Stimulated activated CD8-positive, alpha-beta memory T cell treated with anti-CD3 and anti-CD28 coated beads, Interleukin-7, amount 100 ng/mL, for 4 hours (primary cell): Measurements from ENCODE around the gene GPA33.

ENCODE experiments used
- DNase-seq, 2 donors: peaks; one replicate each; pipeline ENCODE4 v3.0.0-alpha.2; 2020; ENCODE audit warnings: low read depth in 2 of 2

GPA33 gene

DNA sequence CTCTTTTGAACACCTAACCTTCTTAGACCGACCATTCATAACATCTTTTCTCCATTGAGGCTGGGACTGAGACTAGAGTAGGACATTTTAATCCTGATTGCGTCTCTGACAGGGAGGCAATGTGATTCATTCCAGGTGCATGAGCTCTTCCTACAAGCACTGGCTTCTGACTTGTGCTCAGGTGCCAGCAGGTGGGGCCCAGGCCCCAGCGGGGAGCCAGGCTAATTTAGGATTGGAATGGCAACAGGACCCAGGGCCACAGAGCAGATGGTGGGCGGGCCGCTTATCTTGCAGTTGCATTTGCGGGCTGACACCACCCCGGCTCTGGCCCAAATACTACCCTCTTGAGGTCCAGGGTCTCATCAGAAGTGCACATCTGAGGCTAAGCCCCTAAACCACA, 4.1 kb downstream of the GPA33 start:
- DNase-seq = no peak

DNA sequence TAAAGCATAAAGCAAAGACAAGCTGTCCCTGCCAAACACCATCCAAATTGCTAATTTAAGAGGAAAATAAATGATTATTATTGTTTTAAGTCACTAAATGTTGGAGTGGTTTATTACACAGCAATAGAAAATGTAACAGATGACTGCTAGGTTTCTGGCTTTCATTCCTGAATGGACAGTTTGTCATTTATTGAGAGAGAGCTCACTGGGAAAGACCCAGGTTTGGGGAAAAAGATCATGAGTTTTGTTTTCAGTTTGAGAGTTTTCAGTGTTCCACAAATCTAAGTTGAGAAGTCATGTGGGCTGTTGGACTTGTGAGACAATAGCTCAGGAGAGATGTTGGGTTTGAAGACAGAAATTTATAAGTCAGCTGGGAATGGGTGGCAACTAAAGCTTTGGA, 5.4 kb downstream of the GPA33 start:
- DNase-seq = no peak

DNA sequence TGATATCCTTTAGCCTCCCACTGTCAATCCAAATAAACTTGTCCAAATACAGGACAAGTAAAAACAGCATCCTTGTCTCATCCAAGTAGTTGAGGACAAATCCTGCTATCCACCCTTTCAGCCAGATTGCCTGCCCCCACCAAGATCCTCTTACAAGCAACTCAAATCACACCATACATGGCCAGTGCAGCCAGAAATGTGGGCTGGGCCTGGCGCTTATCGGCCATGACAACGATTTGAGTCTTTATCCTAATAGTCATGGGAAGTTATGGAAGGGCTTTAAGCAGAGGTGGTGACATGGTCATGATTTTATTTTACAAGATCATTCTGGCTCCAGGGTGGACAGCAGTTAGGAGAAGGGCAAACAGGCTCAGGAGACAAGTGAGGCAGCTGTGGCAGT, 6.3 kb downstream of the GPA33 start:
- DNase-seq = no peak

DNA sequence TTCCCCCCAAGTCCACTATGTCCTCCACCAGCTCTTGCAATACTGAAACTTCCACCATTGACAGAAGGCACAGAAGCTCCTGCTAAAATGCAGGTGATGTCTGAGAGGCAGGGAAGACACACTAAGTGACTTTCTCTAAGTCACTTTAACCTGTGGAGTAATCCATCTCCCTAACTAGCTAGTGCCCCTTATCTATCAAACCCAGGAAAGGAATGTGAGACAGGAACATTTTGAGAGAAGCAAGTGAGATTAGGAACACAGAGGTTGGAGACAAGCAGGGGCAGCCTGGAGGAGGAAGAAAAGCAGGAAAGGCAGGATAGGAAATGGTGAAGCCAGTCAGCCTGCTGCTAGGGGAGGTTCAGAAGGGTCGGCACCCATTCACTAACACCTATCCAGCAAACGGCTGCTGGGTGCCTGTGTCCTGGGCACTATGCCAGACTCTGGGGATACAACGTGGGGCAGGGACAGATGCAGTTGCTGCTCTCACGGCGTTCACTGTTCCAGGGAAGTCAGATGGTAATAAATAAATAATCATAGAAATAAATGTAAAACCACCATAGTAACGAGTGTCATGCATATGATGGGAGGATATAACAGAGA, 7.0 kb downstream of the GPA33 start:
- no peak for DNase-seq

DNA sequence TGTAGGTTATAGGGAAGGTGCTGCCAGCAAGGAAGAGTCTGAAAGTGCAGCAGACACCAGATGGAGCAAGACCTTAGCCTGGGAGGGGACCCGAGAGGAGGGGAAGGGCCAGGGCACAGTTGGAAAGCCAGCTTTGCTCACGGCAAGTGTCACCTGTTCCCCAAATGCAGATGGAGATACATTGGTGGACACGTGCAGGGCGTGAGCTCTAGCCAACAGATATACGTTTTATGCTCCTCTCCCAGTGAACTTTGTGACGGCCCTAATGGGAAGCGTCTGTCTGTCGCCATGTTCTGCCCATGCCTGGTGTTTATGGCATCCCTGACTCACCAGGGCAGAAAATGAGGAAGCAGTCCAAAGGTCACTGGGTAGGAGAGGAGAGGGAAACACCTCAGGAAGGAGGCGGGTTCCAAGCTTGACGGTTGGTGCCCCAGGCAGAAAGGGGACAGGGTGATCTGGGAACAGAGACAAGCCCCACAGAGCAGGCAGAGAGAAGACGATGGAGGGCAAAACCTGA, 7.6 kb downstream of the GPA33 start:
- no peak for DNase-seq

DNA sequence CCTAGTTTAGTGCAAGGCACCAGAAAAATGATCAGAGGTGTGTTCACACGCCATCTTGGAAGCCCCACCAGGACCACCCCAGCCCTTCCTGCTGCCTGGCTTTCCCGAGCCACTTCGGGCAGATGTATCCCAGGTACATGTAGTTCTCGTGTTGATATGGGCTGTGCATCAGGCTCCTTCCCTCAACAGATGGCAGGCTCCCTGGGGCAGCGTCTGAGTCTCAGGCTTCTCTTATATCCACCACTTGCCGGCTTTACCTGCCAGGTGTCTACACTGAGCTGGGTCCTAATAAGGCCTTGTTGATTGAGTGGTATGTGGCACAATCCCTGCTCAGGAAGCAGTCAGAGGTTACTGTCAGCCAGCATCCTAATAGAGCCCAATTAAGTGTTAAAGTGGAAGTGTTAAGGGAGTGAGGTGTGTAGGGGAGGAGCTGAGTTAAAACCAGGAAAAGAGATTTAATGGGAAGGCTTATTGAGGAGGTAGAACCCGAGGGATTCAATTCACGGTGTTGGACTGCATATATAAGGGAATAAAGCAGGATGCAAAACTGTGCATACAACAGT, 8.5 kb downstream of the GPA33 start:
- DNase-seq = no peak

DNA sequence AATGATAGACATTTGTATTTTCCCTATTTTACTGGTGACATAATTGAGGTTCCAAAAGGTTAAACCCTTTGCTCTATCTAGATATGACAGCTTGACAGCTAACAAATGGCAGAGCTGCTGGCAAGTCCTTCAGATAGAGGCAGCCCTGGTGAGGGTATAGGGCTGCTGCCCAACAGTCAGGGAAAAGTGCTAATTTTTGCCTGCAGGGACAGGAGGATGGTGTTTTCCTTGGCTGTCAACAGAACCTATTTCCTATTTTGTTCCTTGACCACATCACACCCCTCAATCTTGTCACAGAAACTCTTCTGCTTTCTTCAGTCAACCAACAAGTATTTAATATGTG, 12.3 kb downstream of the GPA33 start:
- no peak for DNase-seq

DNA sequence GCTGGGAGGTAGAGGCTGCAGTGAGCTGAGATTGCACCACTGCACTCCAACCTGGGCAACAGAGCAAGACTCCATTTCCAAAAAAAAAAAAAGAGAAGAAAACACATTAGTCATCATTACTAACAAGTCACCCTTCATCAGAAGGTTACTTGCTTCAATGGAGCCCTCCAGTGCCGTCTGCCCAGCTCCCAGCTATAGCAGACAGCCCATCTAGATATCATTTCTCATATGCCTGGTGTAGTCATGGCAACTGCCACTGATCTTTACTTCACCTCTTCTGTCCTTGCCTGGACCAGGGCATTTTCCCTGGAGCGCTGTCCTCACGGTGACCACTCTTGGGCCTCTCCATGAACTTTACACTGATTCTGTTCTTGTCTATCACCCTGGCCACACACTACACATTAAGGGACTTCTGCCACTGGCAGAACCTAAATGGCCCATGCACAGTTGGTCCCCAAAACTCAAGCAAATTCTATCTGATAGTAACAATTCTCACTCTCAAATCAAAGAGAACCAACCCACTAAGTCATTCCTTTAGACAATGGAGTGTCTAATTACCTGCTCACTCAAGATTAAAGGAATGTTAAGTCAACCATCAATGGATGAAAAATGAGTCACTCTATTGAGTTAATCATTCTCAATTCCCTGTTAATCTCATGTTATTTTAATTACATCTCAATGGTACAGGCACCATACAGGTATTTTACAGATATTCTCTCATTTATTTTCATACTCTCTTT, 12.9 kb downstream of the GPA33 start:
- DNase-seq = no peak

DNA sequence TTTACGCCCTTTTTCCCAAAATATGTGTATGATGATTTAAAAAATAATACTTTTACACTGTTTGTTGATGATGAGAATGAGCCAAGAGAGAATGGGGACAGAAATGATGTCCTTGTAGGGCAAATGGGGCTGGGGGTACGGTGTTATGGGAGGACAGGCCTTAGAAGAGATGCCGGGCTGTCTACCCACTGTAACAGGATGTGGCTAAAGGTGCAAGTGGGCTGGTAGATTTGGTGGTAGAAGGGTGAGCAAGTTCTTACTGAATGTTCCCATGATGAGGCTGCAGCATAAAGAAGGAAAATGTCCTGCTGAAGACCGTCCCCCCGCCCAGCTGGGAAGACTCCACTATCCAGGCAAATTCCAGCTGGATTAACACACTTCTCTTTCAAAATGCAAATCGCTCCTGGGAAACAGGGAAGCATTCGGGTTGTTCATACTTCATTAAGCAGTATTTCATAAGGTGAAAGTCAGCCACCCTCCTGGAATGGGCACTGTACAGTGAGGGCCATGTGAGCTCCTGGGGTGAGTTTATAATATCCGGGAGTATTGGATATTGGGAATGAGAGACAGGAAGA, 14.0 kb downstream of the GPA33 start:
- no peak for DNase-seq

DNA sequence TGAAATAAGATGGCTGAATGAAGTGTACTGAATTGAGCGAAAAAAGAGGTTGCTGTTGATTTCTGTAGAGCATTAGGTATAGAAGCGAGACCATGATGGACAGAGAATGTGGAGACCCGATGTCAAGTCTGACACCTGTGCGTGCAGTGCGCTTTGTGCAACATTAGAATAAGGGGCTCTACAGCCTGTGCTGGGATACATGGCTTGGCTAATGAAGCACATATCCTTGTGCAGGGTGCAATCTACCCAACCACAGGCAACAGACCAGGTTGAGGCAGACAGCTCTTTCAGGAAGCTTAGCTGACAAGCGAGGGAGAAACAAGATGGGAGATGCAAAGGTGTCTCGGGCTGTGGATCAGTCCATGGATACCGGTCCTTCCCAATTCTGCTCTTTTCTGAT, 18.9 kb downstream of the GPA33 start:
- no peak for DNase-seq

DNA sequence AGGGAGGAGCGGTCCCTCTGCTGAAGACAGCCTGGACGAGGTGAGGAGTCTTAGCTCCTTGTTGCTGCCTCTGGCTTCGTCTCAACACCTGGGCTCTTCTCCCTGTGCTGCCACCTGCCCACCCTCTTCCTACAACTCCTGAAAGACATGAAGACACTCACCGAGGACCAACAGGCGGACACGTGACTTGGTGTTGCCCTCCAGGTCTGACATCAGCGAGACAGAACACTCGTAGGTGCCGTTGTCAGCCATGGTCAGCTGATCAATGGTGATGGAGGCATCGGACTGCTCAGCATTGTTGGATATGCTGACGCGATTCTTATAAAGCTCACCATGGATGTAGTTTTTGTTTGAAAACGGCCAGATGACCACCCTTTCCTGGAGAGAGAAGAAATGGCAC, 21.4 kb downstream of the GPA33 start:
- DNase-seq = no peak

DNA sequence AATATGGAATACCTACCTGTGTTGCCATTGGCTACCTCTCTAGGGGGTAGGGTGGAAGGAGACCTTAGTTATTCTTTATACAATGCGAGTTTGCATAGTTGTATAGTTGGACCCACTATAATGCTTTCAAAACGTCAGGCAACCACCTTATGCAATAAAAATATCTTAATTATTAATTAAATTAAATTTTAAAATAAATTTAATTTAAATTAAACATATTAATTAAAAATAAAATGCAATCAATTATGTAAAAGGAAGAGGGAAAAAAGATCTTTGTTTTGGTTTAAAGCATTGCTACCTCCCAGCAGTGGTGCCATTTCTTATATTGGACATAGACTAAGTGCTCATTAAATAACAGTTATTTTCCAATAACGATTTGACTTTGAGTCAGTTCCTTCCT, 22.3 kb downstream of the GPA33 start:
- DNase-seq = no peak

DNA sequence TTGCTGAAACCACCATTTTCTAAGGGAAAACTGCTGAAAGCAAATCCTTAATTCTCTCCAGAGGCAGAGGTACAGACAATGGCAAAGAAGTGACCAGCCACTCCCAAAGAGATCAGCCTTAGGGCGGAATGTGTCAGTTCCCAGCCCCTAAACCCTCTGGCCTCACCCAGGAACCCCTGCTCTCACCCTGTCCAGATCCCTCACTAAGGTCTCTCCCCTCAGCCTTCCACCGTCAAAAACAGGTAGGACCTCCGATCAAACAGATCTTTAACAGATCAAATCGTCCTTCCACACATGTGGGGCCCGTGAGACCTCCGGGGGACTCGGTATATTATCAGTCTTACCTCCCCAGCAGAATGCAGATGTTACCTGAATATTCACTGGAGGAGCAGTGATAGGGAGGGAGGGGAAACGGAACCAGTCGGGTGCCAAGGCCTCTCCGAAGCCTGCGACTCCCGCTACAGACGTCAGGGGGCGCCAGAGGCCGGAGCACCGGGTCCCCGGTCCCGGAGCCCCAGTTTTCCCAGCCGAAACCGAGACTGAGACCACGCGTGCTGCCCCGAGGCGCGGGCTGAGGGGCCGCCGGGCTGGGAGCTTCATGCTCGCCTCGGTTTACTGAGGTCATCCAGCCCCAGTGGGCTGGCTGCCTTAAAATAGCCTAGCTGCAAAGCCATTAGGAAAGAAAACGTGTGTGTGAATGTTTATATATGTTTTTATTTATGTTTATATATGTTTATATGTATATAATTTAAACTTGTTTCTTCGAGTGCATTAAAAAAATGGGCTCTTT, 23.6 kb downstream of the GPA33 start:
- DNase-seq = peak; percentile 53 to 64

DNA sequence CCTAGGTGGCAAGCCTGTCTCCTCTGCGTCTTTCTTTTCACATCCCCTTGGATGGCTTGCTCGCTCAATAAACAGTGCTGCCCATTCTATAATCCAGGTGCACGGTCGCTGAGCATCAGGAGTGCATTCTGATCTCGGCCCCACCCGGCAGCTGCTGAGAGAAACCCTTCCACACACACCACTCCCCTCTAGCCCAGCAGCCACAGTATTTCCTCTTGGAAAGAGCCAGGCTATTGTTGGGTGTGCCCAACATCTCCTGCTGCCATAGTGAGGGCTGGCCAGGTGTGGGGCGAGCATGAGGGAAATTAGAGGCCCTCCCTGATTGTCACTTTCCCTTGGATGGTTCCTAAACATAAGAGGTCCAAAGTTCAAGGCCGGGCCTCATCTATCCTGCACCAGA, 24.7 kb downstream of the GPA33 start:
- no peak for DNase-seq

DNA sequence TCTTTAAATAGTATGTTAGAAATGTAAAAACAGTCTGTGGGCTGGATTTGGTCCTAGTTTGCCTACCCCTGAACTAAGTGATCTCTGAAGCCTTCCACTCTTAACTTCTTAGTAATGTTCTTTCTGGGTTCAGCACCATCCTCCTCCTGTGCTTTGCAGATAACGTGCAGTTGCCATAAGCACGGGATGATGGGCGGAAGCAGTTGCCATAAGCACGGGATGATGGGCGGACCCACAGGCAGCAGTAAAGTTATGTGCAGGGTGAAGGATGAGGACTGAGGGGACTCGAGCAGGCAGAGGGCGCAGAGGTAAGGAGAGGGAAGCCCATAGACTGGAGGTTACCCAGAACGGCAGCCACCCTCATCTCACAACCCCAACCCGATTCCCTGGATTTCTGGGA, 25.6 kb downstream of the GPA33 start:
- DNase-seq = no peak

DNA sequence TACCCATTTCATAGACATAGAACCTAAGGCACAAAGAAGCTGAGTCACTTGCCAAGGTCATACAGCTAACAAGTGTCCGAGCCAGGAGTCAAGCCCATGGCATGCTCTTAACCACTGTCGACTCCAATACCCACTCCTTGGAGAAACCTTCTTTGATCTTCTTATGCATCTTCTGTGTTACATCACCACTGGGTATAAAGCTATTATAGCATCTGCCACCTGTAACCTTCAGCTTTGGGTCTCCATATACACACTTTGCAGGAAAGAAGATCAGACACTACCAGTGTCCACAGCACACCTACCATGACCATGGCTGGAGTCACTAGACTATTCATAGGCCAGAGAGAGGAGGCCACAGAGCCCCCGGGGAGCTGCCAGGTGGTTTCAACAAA, 29.1 kb downstream of the GPA33 start:
- no peak for DNase-seq

DNA sequence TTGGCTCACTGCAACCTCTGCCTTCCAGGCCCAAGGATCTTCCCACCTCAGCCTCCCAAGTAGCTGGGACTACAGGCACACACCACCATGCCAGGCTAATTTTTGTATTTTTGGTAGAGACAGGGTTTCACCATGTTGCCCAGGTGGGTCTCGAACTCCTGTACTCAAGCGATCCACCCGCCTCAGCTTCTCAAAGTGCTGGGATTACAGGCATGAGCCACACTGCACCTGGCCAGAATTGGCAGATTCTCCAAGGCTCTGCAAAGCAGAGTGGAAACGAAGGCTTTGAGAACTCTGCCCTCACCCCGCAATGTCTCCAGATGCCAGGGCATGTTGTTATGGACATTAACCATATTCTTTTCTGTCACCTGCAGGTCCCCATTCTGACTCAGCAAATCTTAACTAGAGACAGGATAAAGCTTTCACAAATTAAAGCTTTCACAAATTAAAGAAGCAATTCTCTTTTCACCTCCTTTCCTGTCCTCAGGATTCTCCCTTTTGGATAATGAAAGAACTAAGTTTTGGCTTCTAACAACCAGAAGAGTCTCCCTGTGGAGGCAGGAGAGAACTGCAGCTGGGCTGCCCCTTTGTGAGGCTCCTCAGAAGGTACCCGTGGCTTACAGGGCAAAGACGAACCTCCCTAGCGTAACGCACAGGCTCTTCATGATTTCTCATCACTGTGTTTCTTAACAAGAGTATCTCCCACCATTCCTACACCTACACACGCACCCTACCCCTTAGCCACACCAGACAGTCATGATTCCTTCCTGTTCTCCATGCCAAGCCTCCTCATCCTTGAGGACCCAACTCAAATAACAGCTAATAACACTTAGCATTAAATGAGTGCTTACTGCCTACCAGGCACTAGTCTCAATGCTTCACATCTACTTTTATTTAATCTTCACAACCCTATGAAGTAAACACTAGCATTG, 29.8 kb downstream of the GPA33 start:
- DNase-seq = no peak

DNA sequence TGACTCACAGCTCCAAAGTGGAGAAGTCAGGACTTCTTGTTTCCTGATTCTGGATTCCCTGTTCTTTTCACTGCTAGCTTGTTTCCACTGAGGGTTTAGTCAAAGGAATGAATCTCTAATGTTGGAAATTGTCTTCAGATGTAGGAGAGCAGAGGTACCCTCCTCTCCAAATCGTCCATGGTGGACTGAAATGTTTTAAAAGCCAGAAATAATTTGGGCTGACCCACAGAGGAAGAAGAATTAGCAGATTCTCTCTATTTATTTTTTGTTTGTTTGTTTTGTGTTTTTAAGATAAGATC, 30.4 kb downstream of the GPA33 start:
- no peak for DNase-seq

DNA sequence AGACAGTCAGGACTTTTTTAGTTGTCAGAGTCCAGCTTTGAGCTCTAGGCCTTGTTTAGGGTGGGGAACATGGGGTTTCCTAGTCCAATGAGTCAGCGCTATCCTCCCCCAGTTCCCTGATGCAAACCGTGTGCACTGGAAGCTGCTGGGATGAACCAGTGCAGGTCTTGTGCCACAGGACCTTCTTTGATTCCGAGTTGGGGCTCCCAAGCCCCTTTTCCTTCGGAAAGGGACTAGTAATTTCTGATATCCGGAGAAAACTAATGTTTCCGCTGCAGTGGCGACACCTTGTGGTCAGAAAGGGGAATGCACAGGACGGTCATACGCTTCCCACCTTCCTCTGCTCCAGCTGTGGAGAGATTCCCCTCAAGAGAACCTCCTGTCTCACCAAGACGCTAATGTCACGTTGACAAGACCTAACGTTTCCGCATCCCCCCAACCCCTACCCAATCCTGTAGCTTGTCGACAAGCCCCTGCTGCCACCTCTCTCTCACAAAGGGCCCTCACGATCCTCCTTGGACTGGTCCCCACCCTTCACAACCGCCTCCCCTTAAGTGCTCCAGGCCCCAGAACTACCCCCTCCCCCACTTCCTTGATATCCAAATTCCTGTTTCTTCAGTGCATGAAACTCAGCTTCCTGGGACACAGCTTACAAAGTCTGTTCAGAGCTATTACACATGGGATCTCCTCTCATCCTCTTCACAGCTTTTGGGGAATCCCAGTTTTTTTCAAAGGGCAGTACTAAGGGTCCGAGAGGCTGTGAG, 30.9 kb downstream of the GPA33 start:
- DNase-seq = peak; percentile 43 to 45

DNA sequence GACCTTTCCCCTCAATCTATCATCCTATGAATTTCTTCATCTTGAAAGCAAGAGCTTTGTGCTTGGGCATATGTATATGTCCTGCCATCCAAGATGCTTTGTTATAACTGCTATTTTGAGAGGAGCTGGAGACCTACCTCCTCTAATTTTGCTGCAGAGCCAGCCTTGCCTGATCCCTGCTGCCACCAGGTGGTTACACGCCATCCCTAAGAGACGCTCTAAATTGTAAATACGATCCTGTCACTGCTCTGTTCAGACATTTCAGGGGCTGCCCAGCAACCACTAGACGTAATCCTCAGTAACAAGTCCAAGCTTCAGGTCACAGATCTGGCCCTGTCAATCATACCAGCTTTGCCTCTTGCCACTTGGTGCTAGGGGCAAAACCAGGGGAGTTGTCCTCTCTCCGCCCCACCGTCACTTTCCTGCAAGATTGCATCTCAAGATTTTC, 32.9 kb downstream of the GPA33 start:
- DNase-seq = no peak
